Measurements from ENCODE around the gene TCAP. TPM values are rescaled to one million over a fixed set of nuclear protein-coding genes. Genes with fewer than 3 reads are reported as not detected.
A peak's percentile ranks its signal among the peaks of the same experiment; 100 is the strongest.

TCAP gene
- total RNA-seq, 1 experiment from 2014 or later = 2.1 TPM

GRCh38 chr17:39640591-39641031, 24.5 kb upstream of the TCAP start:
- no peaks in the 10 kb centered on the region for H3K9me3 Mint-ChIP-seq
- no peak overlapping the region for H3K14ac ChIP-seq (ENCODE audit: insufficient read depth, low read length)
- H3K18ac ChIP-seq (ENCODE audit: insufficient read length, low read depth, low read length) = no peak overlapping the region
- H3K27ac ChIP-seq (ENCODE audit: insufficient read length, low read depth, low read length) = no peak overlapping the region
- H2BK20ac ChIP-seq (ENCODE audit: low read depth, low read length, poor library complexity, severe bottlenecking) = no peak overlapping the region
- H3K23ac ChIP-seq (ENCODE audit: insufficient read length, low read depth, low read length) = no peak overlapping the region
- H3K4me1 Mint-ChIP-seq = peaks cover 66 to 68% of the 10 kb centered on the region in 2 experiments
- H3K4ac ChIP-seq (ENCODE audit: low read depth, low read length) = no peak overlapping the region
- H3K79me1 ChIP-seq (ENCODE audit: insufficient read depth, low read depth, low read length, poor library complexity, severe bottlenecking) = no peaks in the 10 kb centered on the region
- H4K20me1 ChIP-seq (ENCODE audit: control insufficient read depth, insufficient read depth, insufficient read length) = no peaks in the 10 kb centered on the region
- H2BK120ac ChIP-seq (ENCODE audit: low read depth, low read length, poor library complexity, severe bottlenecking) = no peak overlapping the region
- no peak for TF ChIP-seq CTCF (conservative IDR thresholded peaks at IDR 0.05)
- peaks cover 0 to 4% (median 0%) of the 10 kb centered on the region in 3 experiments; a peak in 3 of 7 replicates for H3K36me3 Mint-ChIP-seq (ENCODE audit: insufficient read depth in 1 of 3, low read depth in 3 of 3)
- WGBS (ENCODE audit: extremely low coverage, insufficient read length, low lambda C conversion rate) = no CpG with 5 or more reads among the region's 4 CpGs
- H3T11ph ChIP-seq (ENCODE audit: low read length) = no peak overlapping the region
- H3K27ac Mint-ChIP-seq = peak overlapping the region in 2 of 3 experiments; percentile 50 to 92; a peak in 3 of 7 replicates
- no peak overlapping the region for H2BK15ac ChIP-seq (ENCODE audit: low read depth, low read length)
- H4K8ac ChIP-seq (replicated peaks; ENCODE audit: insufficient read length, low read depth, low read length) = no peak overlapping the region
- no peak overlapping the region for H3K4me2 ChIP-seq (ENCODE audit: insufficient read depth, insufficient read length, low read length)
- H3K27me3 ChIP-seq (ENCODE audit: insufficient read depth, low read length) = no peaks in the 10 kb centered on the region
- H4K5ac ChIP-seq (ENCODE audit: insufficient read length, low read depth, low read length) = no peak overlapping the region
- DNase-seq = no peak
- no peak overlapping the region for H4K91ac ChIP-seq (ENCODE audit: insufficient read length, low read depth, low read length)
- H3K23me2 ChIP-seq (ENCODE audit: insufficient read length, low read depth, low read length, poor library complexity, severe bottlenecking) = peaks cover 11% of the 10 kb centered on the region
- no peaks in the 10 kb centered on the region for H3K9me3 ChIP-seq (ENCODE audit: control insufficient read depth, low read depth, low read length)
- H2BK12ac ChIP-seq (ENCODE audit: insufficient read length, low read depth, low read length) = no peak overlapping the region
- no peaks in the 10 kb centered on the region; the same call in 1 of the 2 replicates for H3K79me2 ChIP-seq (ENCODE audit: insufficient read depth, low read length)
- H3K4me1 ChIP-seq (ENCODE audit: insufficient read depth, low read length) = peaks cover 9% of the 10 kb centered on the region; the same call in 1 of the 2 replicates
- H2BK5ac ChIP-seq (ENCODE audit: insufficient read length, low read length) = no peak overlapping the region
- no peak overlapping the region for H3K9ac ChIP-seq (ENCODE audit: extremely low read depth, insufficient read length, low read length)
- no peak overlapping the region for H3K56ac ChIP-seq (ENCODE audit: insufficient read length, low read depth, low read length)
- H2AFZ ChIP-seq (ENCODE audit: low read length) = no peak overlapping the region
- H3K4me3 Mint-ChIP-seq = no peak overlapping the region; a peak in 1 of 5 replicates
- no peak overlapping the region for H2AK5ac ChIP-seq (ENCODE audit: insufficient read length, low read length)
- no peaks in the 10 kb centered on the region; the same call in 1 of the 2 replicates for H3K27me3 Mint-ChIP-seq (ENCODE audit: low read depth)
